ENCODE results near the gene MEGF6. TPM values are rescaled to one million over a fixed set of nuclear protein-coding genes. Genes with fewer than 3 reads are reported as not detected.

The MEGF6 gene
- total and polyA plus RNA-seq, 2 donors (not counting 1 experiment from before 2014, with no cell fraction given): 43.2 to 77.3 TPM

DNA sequence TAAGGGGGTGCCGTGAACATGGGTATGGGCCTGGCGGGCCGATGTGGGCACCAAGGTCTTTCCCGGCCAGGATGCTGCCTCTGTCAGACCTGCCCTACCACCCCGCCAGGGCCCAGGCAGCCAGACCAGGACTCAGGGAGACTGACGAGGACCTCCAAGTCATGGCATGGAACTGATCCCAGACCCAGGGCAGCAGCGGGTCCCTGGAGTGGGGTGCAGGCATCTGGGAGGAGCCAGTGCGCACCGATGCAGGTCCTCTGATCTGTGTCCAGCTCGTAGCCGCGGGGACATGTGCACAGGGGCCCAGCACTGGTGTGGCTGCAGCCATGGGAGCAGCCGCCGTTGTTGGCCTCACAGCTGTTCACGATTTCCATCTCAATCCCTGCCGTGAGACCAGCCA is 100.0 kb downstream of the MEGF6 start:
- Mint-ChIP-seq H3K27me3 (no peaks in the 10 kb centered on the region), H3K27ac (no peak overlapping the region), H3K4me1 (no peaks in the 10 kb centered on the region), H3K9me3 (ENCODE audit: insufficient read depth) (no peaks in the 10 kb centered on the region), H3K4me3 (no peak overlapping the region)
- WGBS (ENCODE audit: insufficient coverage): 93% methylated on average over 16 of the region's 16 CpGs
- Histone ChIP-seq H3K9me3 (ENCODE audit: control extremely low read depth in 1 of 3, control insufficient read depth in 2 of 3, insufficient read depth in 1 of 3, low read length in 2 of 3) (peaks cover 0 to 6% (median 0%) of the 10 kb centered on the region in 3 donors), H3K27me3 (replicated peaks in 1 of 4; ENCODE audit: control extremely low read depth in 1 of 4, control insufficient read depth in 3 of 4, insufficient read depth in 4 of 4, low read length in 3 of 4) (no peaks in the 10 kb centered on the region), H3K4me3 (ENCODE audit: control extremely low read depth in 1 of 5, extremely low read depth in 1 of 5, insufficient read depth in 1 of 5, low read depth in 2 of 5, low read length in 4 of 5) (no peak overlapping the region), H3K4me1 (ENCODE audit: control insufficient read depth in 2 of 2, insufficient read depth in 2 of 2, low read length in 2 of 2) (no peaks in the 10 kb centered on the region), H3K79me2 (ENCODE audit: control insufficient read depth, insufficient read depth, low read length) (no peaks in the 10 kb centered on the region), H3K27ac (ENCODE audit: low read length in 2 of 2) (no peak overlapping the region), H3K4me2 (replicated peaks; ENCODE audit: low read depth, low read length, poor library complexity, severe bottlenecking) (no peak overlapping the region), H3K9ac (ENCODE audit: low read length) (no peak overlapping the region), H4K20me1 (ENCODE audit: control insufficient read depth, insufficient read depth, low read length, poor library complexity, severe bottlenecking) (peaks cover 44% of the 10 kb centered on the region), H3K36me3 (replicated peaks in 1 of 2; ENCODE audit: control extremely low read depth in 1 of 2, control insufficient read depth in 1 of 2, extremely low read depth in 1 of 2, insufficient read depth in 2 of 2, low read length in 1 of 2) (no peaks in the 10 kb centered on the region), H2AFZ (ENCODE audit: insufficient read depth, low read depth, low read length, poor library complexity, severe bottlenecking) (no peak overlapping the region)
- no peak for TF ChIP-seq EZH2 (IDR thresholded peaks at IDR 0.05; ENCODE audit: borderline replicate concordance, insufficient read depth, low read depth, low read length, poor library complexity, severe bottlenecking)
- TF ChIP-seq, protein P1, sequence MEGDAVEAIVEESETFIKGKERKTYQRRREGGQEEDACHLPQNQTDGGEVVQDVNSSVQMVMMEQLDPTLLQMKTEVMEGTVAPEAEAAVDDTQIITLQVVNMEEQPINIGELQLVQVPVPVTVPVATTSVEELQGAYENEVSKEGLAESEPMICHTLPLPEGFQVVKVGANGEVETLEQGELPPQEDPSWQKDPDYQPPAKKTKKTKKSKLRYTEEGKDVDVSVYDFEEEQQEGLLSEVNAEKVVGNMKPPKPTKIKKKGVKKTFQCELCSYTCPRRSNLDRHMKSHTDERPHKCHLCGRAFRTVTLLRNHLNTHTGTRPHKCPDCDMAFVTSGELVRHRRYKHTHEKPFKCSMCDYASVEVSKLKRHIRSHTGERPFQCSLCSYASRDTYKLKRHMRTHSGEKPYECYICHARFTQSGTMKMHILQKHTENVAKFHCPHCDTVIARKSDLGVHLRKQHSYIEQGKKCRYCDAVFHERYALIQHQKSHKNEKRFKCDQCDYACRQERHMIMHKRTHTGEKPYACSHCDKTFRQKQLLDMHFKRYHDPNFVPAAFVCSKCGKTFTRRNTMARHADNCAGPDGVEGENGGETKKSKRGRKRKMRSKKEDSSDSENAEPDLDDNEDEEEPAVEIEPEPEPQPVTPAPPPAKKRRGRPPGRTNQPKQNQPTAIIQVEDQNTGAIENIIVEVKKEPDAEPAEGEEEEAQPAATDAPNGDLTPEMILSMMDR (IDR thresholded peaks at IDR 0.05): no peak
- CTCF ChIA-PET: no interaction called here
- DNase-seq: no peak
- no peak for ATAC-seq (ENCODE audit: low read depth)
- intact Hi-C loops (cut with micrococcal nuclease): no loop called here
- POLR2A ChIA-PET: no interaction called here

DNA sequence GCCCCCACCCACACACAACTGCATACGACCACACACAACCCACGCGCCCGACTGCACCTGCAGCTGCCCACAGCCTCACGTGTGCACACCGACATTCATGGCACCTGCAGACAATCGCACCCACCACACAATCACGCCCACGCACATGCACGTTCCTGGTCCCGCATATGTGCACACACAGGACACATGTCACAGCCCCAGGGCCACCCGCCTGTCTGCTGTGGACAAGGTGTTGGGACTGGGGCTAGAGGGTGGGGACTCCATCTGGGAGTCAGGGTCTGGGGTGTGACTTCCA is 100.4 kb downstream of the MEGF6 start:
- CTCF ChIA-PET: no interaction called here
- intact Hi-C loops (cut with micrococcal nuclease): no loop called here
- peaks cover 41% of the 10 kb centered on the region for H4K20me1 ChIP-seq (ENCODE audit: control insufficient read depth, insufficient read depth, low read length, poor library complexity, severe bottlenecking)
- no peak overlapping the region for H3K9ac ChIP-seq (ENCODE audit: low read length)
- POLR2A ChIA-PET: no interaction called here
- H3K4me2 ChIP-seq (replicated peaks; ENCODE audit: low read depth, low read length, poor library complexity, severe bottlenecking): no peak overlapping the region
- H3K27ac ChIP-seq (ENCODE audit: low read length in 2 of 2): no peak overlapping the region
- no peak for TF ChIP-seq EZH2 (IDR thresholded peaks at IDR 0.05; ENCODE audit: borderline replicate concordance, insufficient read depth, low read depth, low read length, poor library complexity, severe bottlenecking)
- TF ChIP-seq, protein P1 (IDR thresholded peaks at IDR 0.05): no peak
- Mint-ChIP-seq H3K4me3 (no peak overlapping the region), H3K27ac (no peak overlapping the region), H3K27me3 (no peaks in the 10 kb centered on the region), H3K9me3 (ENCODE audit: insufficient read depth) (no peaks in the 10 kb centered on the region), H3K4me1 (no peaks in the 10 kb centered on the region)
- H3K79me2 ChIP-seq (ENCODE audit: control insufficient read depth, insufficient read depth, low read length): no peaks in the 10 kb centered on the region
- H3K27me3 ChIP-seq (replicated peaks in 1 of 4; ENCODE audit: control extremely low read depth in 1 of 4, control insufficient read depth in 3 of 4, insufficient read depth in 4 of 4, low read length in 3 of 4): no peaks in the 10 kb centered on the region
- 89% methylated on average over 12 of the region's 12 CpGs for WGBS (ENCODE audit: insufficient coverage)
- H3K4me3 ChIP-seq (ENCODE audit: control extremely low read depth in 1 of 5, extremely low read depth in 1 of 5, insufficient read depth in 1 of 5, low read depth in 2 of 5, low read length in 4 of 5): no peak overlapping the region
- H3K9me3 ChIP-seq (ENCODE audit: control extremely low read depth in 1 of 3, control insufficient read depth in 2 of 3, insufficient read depth in 1 of 3, low read length in 2 of 3): peaks cover 0 to 6% (median 0%) of the 10 kb centered on the region in 3 donors
- no peak for DNase-seq
- H2AFZ ChIP-seq (ENCODE audit: insufficient read depth, low read depth, low read length, poor library complexity, severe bottlenecking): no peak overlapping the region
- H3K4me1 ChIP-seq (ENCODE audit: control insufficient read depth in 2 of 2, insufficient read depth in 2 of 2, low read length in 2 of 2): no peaks in the 10 kb centered on the region
- no peak for ATAC-seq (ENCODE audit: low read depth)
- no peaks in the 10 kb centered on the region for H3K36me3 ChIP-seq (replicated peaks in 1 of 2; ENCODE audit: control extremely low read depth in 1 of 2, control insufficient read depth in 1 of 2, extremely low read depth in 1 of 2, insufficient read depth in 2 of 2, low read length in 1 of 2)
